ENCODE results near the gene PCCA. TPM values are rescaled to one million over a fixed set of nuclear protein-coding genes. Genes with fewer than 3 reads are reported as not detected.

PCCA gene, protein sequence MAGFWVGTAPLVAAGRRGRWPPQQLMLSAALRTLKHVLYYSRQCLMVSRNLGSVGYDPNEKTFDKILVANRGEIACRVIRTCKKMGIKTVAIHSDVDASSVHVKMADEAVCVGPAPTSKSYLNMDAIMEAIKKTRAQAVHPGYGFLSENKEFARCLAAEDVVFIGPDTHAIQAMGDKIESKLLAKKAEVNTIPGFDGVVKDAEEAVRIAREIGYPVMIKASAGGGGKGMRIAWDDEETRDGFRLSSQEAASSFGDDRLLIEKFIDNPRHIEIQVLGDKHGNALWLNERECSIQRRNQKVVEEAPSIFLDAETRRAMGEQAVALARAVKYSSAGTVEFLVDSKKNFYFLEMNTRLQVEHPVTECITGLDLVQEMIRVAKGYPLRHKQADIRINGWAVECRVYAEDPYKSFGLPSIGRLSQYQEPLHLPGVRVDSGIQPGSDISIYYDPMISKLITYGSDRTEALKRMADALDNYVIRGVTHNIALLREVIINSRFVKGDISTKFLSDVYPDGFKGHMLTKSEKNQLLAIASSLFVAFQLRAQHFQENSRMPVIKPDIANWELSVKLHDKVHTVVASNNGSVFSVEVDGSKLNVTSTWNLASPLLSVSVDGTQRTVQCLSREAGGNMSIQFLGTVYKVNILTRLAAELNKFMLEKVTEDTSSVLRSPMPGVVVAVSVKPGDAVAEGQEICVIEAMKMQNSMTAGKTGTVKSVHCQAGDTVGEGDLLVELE
- 66.8 TPM for total RNA-seq (ENCODE audit: unreplicated experiment)
- long read RNA-seq, transcript PCCA-202 (24 exons, 2,494 nt), result major isoform, 18 of 33 reads
- long read RNA-seq, partial matches to known transcripts, result 1 of 33 reads
- long read RNA-seq, other reads (novel, unspliced or antisense), result 10 of 33 reads

GRCh38 chr13:100088644-100089464, at the start of gene PCCA:
TSS of gene PCCA (plus strand) at chr13:100089093. CDS start at chr13:100089121, 28 bp downstream.
- Mint-ChIP-seq H3K27me3 (ENCODE audit: unreplicated experiment) (peaks cover 3% of the 10 kb centered on the region), H3K9me3 (ENCODE audit: unreplicated experiment) (peaks cover 1% of the 10 kb centered on the region), H3K4me1 (ENCODE audit: low read depth, unreplicated experiment) (peaks cover 12% of the 10 kb centered on the region), H3K4me3 (ENCODE audit: unreplicated experiment) (peak within 1 kb of the TSS; percentile 98), H3K36me3 (ENCODE audit: unreplicated experiment) (no peaks in the 10 kb centered on the region), H3K27ac (ENCODE audit: unreplicated experiment) (peak within 1 kb of the TSS; percentile 96)
- peak; percentile 100 for DNase-seq
- no peak for TF ChIP-seq CTCF (IDR thresholded peaks at IDR 0.05; ENCODE audit: partially characterized antibody, unreplicated experiment)

DNA sequence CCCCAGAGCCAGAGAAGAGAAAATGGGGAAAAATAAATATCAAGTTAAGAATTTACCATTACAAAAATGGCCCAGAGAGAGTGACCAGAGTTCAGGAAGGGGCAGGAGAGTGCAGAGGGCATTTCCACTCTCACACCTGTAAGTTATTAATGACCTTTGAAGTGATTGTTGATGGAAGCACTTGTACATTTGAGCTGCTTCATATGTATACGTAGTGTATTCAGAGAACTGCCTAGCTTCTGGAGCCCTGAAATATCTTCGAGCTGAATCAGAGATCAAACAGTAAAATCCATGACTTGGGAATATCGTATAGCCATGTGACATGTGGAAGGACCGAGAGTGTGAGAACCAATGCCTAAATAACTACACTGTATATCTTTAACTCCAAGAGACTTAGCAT, 49.2 kb upstream of the PCCA start:
- Mint-ChIP-seq H3K9me3 (ENCODE audit: unreplicated experiment) (peaks cover 2% of the 10 kb centered on the region), H3K4me1 (ENCODE audit: low read depth, unreplicated experiment) (no peaks in the 10 kb centered on the region), H3K27ac (ENCODE audit: unreplicated experiment) (no peak overlapping the region), H3K4me3 (ENCODE audit: unreplicated experiment) (no peak overlapping the region), H3K27me3 (ENCODE audit: unreplicated experiment) (no peaks in the 10 kb centered on the region), H3K36me3 (ENCODE audit: unreplicated experiment) (no peaks in the 10 kb centered on the region)
- no peak for TF ChIP-seq CTCF (IDR thresholded peaks at IDR 0.05; ENCODE audit: partially characterized antibody, unreplicated experiment)
- DNase-seq, result no peak

GRCh38 chr13:100040196-100040595, 48.7 kb upstream of the PCCA start:
- DNase-seq, result no peak
- Mint-ChIP-seq H3K27me3 (ENCODE audit: unreplicated experiment) (no peaks in the 10 kb centered on the region), H3K4me3 (ENCODE audit: unreplicated experiment) (no peak overlapping the region), H3K27ac (ENCODE audit: unreplicated experiment) (no peak overlapping the region), H3K4me1 (ENCODE audit: low read depth, unreplicated experiment) (no peaks in the 10 kb centered on the region), H3K9me3 (ENCODE audit: unreplicated experiment) (peaks cover 2% of the 10 kb centered on the region), H3K36me3 (ENCODE audit: unreplicated experiment) (no peaks in the 10 kb centered on the region)
- TF ChIP-seq CTCF (IDR thresholded peaks at IDR 0.05; ENCODE audit: partially characterized antibody, unreplicated experiment), result no peak

GRCh38 chr13:100044936-100045335, 44.0 kb upstream of the PCCA start:
- no peak for DNase-seq
- Mint-ChIP-seq H3K27ac (ENCODE audit: unreplicated experiment) (no peak overlapping the region), H3K4me3 (ENCODE audit: unreplicated experiment) (no peak overlapping the region), H3K36me3 (ENCODE audit: unreplicated experiment) (no peaks in the 10 kb centered on the region), H3K27me3 (ENCODE audit: unreplicated experiment) (no peaks in the 10 kb centered on the region), H3K4me1 (ENCODE audit: low read depth, unreplicated experiment) (no peaks in the 10 kb centered on the region), H3K9me3 (ENCODE audit: unreplicated experiment) (no peaks in the 10 kb centered on the region)
- no peak for TF ChIP-seq CTCF (IDR thresholded peaks at IDR 0.05; ENCODE audit: partially characterized antibody, unreplicated experiment)

All from glutamatergic neuron (in vitro differentiated cells).